GM18517 (cell line): Measurements from ENCODE around the gene NRSN1.

Source experiments
- ATAC-seq: cut with Tn5 transposase; IDR thresholded peaks from one replicate; pipeline ENCODE4 v1.9.1; 2021; ENCODE audit warnings: mild to moderate bottlenecking, moderate library complexity; ENCODE audit not compliant: unreplicated experiment

NRSN1 gene, protein sequence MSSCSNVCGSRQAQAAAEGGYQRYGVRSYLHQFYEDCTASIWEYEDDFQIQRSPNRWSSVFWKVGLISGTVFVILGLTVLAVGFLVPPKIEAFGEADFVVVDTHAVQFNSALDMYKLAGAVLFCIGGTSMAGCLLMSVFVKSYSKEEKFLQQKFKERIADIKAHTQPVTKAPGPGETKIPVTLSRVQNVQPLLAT

DNA sequence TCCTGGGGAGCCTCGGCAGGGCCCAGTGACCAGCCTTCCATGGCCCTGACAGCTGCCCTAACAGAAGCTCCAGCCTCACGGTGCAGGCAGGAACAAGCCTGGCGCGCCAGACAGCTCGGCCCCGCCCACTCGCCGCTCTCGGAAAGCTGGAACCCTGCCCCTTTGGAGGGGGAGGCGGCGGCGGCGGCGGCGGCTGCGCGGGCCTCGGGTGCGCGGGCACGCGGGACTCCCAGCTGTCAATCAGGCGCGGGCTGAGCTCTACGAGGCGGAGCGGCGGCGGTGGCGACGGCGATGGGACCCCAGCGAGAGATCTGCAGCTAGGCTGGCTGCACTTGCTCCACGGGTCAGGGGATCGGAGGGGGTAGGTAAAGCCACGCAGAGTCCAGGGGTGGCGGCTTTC, at the start of gene NRSN1:
NRSN1 (plus strand) TSS at position 236 of the 400 bp plus-strand sequence. CDS start 8,113 bp downstream, outside the sequence.
- ATAC-seq, result no peak

GRCh38 chr6:24078200-24078599, 47.8 kb upstream of the NRSN1 start:
- ATAC-seq, result no peak

DNA sequence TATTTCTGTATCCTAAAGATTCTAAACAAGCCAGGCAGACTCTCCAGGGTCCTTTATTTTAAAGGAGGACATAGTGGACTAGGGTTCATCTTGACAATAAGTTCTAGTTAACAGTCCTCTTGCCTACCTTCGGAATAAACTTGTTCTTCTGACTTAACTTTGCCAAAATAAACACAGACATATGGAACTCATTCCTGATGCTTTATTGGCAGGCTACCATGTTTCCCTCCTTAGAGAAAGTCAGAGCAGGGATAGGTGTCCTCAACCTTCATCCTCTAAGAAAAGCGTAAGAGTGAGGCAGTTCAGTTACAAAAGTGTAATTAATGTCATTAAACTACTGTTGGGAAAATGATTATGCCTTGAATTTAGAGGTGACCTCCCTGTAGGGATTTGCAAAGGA, 46.9 kb upstream of the NRSN1 start:
- no peak for ATAC-seq

GRCh38 chr6:24080711-24081110, 45.3 kb upstream of the NRSN1 start:
- no peak for ATAC-seq

DNA sequence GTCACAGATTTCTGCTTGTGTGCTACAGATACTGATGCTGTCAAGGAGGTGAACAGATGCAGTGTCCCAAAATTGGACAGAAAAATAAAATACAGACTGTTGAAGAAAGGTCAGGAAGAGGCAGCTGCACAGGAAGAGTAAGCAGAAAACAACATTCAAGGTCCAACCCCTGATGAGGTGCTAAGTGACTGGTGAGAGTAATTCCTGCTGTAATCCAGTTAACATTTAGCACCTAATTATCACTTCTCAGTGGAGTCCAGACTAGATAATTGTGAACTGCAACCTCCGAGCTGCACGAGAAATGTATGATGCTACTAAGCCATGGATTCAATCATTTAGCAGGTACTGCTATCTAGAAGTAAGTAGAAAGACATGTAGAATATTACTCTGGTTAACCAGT, 36.3 kb upstream of the NRSN1 start:
- no peak for ATAC-seq

DNA sequence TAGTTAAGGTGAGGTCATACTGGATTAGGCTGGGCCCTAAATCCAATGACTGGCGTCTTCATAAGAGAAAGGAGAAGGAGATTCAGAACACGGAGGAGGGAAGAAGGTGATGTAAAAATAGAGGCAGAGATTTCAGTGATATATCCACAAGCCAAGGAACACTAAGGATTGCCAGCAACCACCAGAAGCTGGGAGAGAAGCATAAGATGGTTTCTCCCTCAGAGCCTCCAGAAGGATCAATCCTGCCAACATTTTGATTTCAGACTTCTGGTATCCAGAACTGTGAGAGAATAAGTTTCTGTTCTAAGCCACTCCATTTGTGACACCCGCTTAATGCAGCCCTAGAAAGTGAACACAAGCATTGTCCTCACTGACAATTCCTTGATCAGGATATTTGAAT, 33.6 kb upstream of the NRSN1 start:
- no peak for ATAC-seq

- no peak for ATAC-seq
Measured at GRCh38 chr6:24093381-24093780, 32.6 kb upstream of the NRSN1 start.

- ATAC-seq, result no peak
Measured at GRCh38 chr6:24099181-24099580, 26.8 kb upstream of the NRSN1 start.

GRCh38 chr6:24100024-24100769, 25.8 kb upstream of the NRSN1 start:
- no peak for ATAC-seq

- no peak for ATAC-seq
Measured at GRCh38 chr6:24100770-24101155, 25.3 kb upstream of the NRSN1 start.

GRCh38 chr6:24105191-24105590, 20.8 kb upstream of the NRSN1 start:
- ATAC-seq, result no peak

DNA sequence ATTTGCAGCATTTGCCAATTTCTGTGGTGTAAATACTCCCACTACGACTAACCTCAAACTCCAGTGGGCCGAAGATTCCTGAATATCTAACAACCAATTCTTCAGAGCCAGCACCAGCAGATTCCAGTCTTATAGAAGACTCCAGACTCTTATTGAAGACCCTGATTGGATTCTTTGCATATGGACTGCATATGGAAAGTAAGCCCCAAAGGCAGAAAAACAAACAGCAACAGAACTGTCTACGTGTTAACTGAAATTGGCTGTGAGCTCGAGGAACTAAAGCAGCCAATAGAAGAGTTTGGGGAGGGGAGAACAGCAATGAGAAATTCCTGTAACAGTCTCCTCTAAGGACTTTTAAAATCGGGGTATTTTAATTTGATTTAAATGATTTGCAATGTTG, 19.7 kb upstream of the NRSN1 start:
- no peak for ATAC-seq

DNA sequence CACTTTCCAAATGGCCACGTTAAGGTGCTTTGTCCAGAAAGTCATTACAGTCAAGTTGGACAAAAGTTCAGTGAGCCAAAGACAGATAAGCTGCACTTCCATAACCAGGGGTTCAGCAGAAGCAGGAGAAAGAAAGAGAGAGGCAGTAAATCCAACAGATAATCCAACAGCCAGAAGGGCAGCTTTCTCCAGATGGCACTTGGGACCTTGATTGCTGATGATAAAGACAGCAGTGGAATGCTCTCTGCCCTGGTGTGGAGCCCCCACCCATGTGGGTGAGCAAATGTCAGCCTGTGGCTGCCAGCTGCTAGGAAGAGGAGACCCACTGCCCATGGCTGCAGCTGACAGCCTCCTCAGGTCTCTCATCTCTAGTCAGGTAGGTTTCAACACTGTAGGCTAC, 18.7 kb upstream of the NRSN1 start:
- ATAC-seq, result no peak

GRCh38 chr6:24108056-24108455, 18.0 kb upstream of the NRSN1 start:
- no peak for ATAC-seq

DNA sequence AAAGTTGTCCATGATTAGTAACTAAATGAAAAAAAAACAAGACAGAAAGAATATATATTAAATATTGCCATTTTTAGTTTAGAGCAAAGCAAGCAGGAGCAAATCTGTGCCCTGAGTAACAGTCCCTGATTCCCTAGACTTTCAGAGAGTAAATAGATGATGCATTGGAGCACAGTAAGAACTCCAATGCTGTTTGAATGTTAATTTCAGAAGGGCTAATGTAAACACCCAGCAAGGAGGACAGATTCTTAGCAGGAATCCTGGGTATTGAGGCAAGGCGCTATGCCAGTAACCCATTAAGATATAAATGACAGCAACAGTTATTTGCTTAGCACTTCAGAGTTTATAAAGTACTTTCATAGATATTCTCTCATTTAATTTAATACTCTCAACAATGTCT, 15.6 kb upstream of the NRSN1 start:
- no peak for ATAC-seq

GRCh38 chr6:24113891-24114290, 12.1 kb upstream of the NRSN1 start:
- ATAC-seq, result no peak

DNA sequence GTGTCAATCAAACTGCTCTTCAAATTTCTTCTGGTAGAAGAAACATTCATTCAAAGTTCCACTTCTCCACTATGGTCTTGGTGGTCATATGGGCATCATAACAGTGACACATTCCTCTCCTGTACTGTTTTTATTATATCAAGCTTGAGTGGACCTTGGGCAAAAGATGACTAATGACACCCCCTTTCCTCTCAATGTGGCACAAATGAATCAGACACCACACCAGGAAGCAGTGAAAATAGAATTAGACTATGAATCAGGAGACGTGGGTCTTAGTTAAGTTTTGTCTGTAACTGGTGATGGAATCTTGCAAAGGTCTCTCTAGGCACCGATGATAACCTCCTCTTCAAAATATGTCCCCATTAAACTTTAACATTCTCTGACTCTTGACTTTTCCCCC, 9.0 kb upstream of the NRSN1 start:
- ATAC-seq, result no peak

DNA sequence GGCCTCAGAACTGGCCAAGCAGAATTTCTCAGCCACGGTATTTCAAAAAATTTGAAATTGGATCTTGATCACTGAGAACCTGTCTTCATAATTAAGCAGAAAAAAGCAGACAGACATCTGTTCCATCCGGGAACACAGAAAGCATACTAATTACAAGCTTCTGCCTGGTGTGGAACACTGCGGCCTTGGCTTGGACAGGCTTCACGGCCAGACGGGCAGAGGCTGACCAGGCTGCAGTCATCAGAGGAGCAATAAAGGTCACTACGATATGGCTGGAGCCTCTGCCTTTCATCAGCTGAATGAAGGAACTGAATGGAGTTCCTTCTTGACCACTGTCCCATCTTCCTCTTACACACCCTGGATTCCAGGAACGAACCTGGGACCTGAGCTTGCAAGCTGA, 3.9 kb upstream of the NRSN1 start:
- ATAC-seq, result no peak

DNA sequence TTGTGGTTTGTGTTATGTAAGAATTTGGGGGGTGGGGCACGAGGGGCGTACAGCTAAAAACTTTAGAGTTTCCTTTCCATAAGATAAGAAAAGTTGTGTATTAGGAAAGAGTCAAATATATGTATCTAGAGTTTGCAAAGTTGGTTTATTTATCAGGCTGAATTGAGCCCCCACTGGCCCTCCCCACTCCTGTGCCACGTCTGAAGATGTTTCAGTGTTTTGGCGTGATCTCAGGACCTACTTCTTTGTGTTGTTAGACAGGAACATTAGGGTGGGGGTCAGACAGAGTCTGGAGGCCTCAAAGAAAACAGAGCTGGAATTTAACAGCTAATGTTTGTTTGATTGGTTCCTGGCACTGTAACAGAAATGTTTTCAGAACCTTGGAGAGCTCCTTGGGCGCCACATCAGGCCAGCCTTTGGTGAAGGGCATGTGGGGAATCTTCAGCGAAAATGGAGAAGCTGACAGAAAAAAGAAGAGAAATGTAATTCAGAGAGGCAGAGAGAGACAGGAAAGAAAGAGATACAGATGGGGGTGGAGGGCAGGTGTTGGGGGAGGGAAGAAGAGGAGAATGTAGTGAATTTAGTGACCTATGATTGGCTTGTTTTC, 674 bp downstream of the NRSN1 start:
- ATAC-seq, result no peak

DNA sequence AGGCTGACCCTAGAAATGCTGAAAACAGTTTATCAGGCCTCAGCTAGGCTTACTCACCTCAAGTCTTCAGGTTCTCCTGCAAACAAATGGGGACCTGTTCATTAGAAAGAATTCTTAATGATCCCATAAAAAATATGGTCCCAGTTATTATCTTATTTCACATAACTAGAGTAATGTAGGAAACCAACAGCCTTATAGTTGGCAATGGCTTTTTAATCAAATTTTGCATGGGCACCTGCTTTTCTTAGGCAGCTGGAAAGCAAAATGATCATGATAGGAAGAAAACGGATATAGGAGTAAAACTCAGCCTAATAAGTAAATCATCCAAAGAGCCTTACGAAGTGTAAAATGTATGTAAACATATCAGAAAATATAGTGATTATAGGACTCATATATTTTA, 1.3 kb downstream of the NRSN1 start:
- no peak for ATAC-seq

- ATAC-seq, result no peak
Measured at GRCh38 chr6:24131751-24132150, 5.7 kb downstream of the NRSN1 start.

GRCh38 chr6:24139080-24139479, 13.1 kb downstream of the NRSN1 start:
- ATAC-seq, result no peak
